HG03342 (cell line): ENCODE data around the gene CRADD.

Experiments
- ATAC-seq: cut with Tn5 transposase; IDR thresholded peaks from one replicate; pipeline ENCODE4 v1.9.1; 2021; ENCODE audit warnings: mild to moderate bottlenecking, moderate library complexity; ENCODE audit not compliant: unreplicated experiment

Gene CRADD

GRCh38 chr12:93804392-93805179 lies 127.4 kb downstream of the CRADD start:
- ATAC-seq = no peak

GRCh38 chr12:93805736-93806141 lies 128.6 kb downstream of the CRADD start:
- ATAC-seq = no peak

GRCh38 chr12:93807354-93807753 lies 130.2 kb downstream of the CRADD start:
- no peak for ATAC-seq

- no peak for ATAC-seq
These were observed 131.2 kb downstream of the CRADD start for GRCh38 chr12:93808169-93808899.

GRCh38 chr12:93812626-93813025 lies 135.5 kb downstream of the CRADD start:
- ATAC-seq = no peak

GRCh38 chr12:93813186-93813585 lies 136.0 kb downstream of the CRADD start:
- ATAC-seq = no peak

- ATAC-seq = no peak
These were observed 137.0 kb downstream of the CRADD start for GRCh38 chr12:93813972-93814821.

GRCh38 chr12:93818488-93819049 lies 141.4 kb downstream of the CRADD start:
- ATAC-seq = no peak

GRCh38 chr12:93819050-93819491 lies 141.9 kb downstream of the CRADD start:
- ATAC-seq = no peak

GRCh38 chr12:93823616-93824391 lies 146.6 kb downstream of the CRADD start:
- no peak for ATAC-seq

- no peak for ATAC-seq
These were observed 147.6 kb downstream of the CRADD start for GRCh38 chr12:93824514-93825500.

- ATAC-seq = no peak
These were observed 148.3 kb downstream of the CRADD start for GRCh38 chr12:93825501-93825888.

- no peak for ATAC-seq
These were observed 148.9 kb downstream of the CRADD start for GRCh38 chr12:93825931-93826555.

- no peak for ATAC-seq
These were observed 150.0 kb downstream of the CRADD start for GRCh38 chr12:93827179-93827578.

- ATAC-seq = no peak
These were observed 150.5 kb downstream of the CRADD start for GRCh38 chr12:93827669-93828068.

GRCh38 chr12:93829016-93829415 lies 151.8 kb downstream of the CRADD start:
- no peak for ATAC-seq

GRCh38 chr12:93831374-93831773 lies 154.2 kb downstream of the CRADD start:
- ATAC-seq = no peak

- ATAC-seq = no peak
These were observed 155.0 kb downstream of the CRADD start for GRCh38 chr12:93832131-93832530.

GRCh38 chr12:93833946-93834345 lies 156.8 kb downstream of the CRADD start:
- ATAC-seq = no peak
